B cell (primary cell): ENCODE results near the gene IDH3A. TPM values are rescaled to one million over a fixed set of nuclear protein-coding genes. Genes with fewer than 3 reads are reported as not detected.

Experiments used
- ATAC-seq: fragments of 200-7000 bp; cut with Tn5 transposase; one replicate; pipeline ENCODE4 v1.10.0; 2021; ENCODE audit warnings: low read depth, mild to moderate bottlenecking, moderate number of reproducible peaks, moderate library complexity
- CTCF ChIA-PET: fragments of 350-600 bp; sonication (Branson Sonifier 250); formaldehyde crosslinking; loops from one replicate; lab custom pipeline; 2021; ENCODE audit warnings: antibody characterized with exemption, inconsistent platforms; lab: Charles Lee
- POLR2A ChIA-PET: fragments of 350-600 bp; sonication (Branson Sonifier 250); formaldehyde crosslinking; loops from one replicate; lab custom pipeline; 2021; ENCODE audit warnings: antibody characterized with exemption; lab: Charles Lee
- DNase-seq: peaks from one replicate; pipeline ENCODE4 v3.0.0; 2013
- H2AFZ ChIP-seq: 2 replicates; pipeline ENCODE4 v1.6.1; 2012; ENCODE audit warnings: mild to moderate bottlenecking, low read depth, low read length; ENCODE audit not compliant: insufficient read depth, poor library complexity, severe bottlenecking
- H3K27ac ChIP-seq, 2 donors: 1 replicate in 1 of 2; 2 replicates in 1 of 2; pipeline ENCODE4 v1.5.1; 2012 to 2013; ENCODE audit warnings: low read length in 2 of 2, mild to moderate bottlenecking in 2 of 2, moderate library complexity in 1 of 2
- H3K27me3 ChIP-seq, 4 experiments: fragments of 200-600 bp in 1 of 4; sonication (generic) in 1 of 4; replicated peaks in 1 of 4; 1 replicate in 2 of 4; 2 replicates in 2 of 4; pipeline versions ENCODE4 v1.6.1 to v1.7.0; 2013 to 2016; ENCODE audit warnings: low read length in 3 of 4, mild to moderate bottlenecking in 2 of 4, mixed read lengths in 1 of 4, moderate library complexity in 1 of 4; ENCODE audit not compliant: insufficient read depth in 4 of 4, control insufficient read depth in 3 of 4; ENCODE audit errors: control extremely low read depth in 1 of 4
- H3K36me3 ChIP-seq, 2 experiments: replicated peaks in 1 of 2; 1 replicate in 1 of 2; 2 replicates in 1 of 2; pipeline versions ENCODE4 v1.6.1 to v1.7.1; 2013; ENCODE audit warnings: low read length in 1 of 2; ENCODE audit not compliant: insufficient read depth in 2 of 2, control insufficient read depth in 1 of 2; ENCODE audit errors: control extremely low read depth in 1 of 2, extremely low read depth in 1 of 2
- H3K4me1 ChIP-seq, 2 donors: fragments of 200-600 bp in 1 of 2; sonication (generic) in 1 of 2; 1 replicate in 1 of 2; 2 replicates in 1 of 2; pipeline versions ENCODE4 v1.5.1 to v1.6.1; 2013 to 2017; ENCODE audit warnings: low read length in 2 of 2; ENCODE audit not compliant: control insufficient read depth in 2 of 2, insufficient read depth in 2 of 2
- H3K4me2 ChIP-seq: replicated peaks from 2 replicates; pipeline ENCODE3; 2012; ENCODE audit warnings: mild to moderate bottlenecking, low read depth, low read length; ENCODE audit not compliant: poor library complexity, severe bottlenecking
- H3K4me3 ChIP-seq, 5 experiments: fragments of 200-600 bp in 1 of 5; sonication (generic) in 1 of 5; 1 replicate in 3 of 5; 2 replicates in 2 of 5; pipeline versions ENCODE4 v1.5.1 to v1.7.0; 2011 to 2016; ENCODE audit warnings: low read length in 4 of 5, mild to moderate bottlenecking in 4 of 5, low read depth in 2 of 5, control low read depth in 1 of 5, moderate library complexity in 1 of 5; ENCODE audit not compliant: insufficient read depth in 1 of 5; ENCODE audit errors: control extremely low read depth in 1 of 5, extremely low read depth in 1 of 5
- H3K79me2 ChIP-seq: fragments of 200-600 bp; sonication (generic); one replicate; pipeline ENCODE4 v1.6.0; 2016; ENCODE audit warnings: low read length; ENCODE audit not compliant: control insufficient read depth, insufficient read depth
- H3K9ac ChIP-seq: fragments of 200-600 bp; sonication (generic); 2 replicates; pipeline ENCODE4 v1.6.1; 2017; ENCODE audit warnings: mild to moderate bottlenecking, low read length, moderate library complexity
- H3K9me3 ChIP-seq, 3 donors: one replicate each; pipeline versions ENCODE4 v1.6.1 to v1.7.1; 2013; ENCODE audit warnings: low read length in 2 of 3; ENCODE audit not compliant: control insufficient read depth in 2 of 3, insufficient read depth in 1 of 3; ENCODE audit errors: control extremely low read depth in 1 of 3
- H4K20me1 ChIP-seq: 2 replicates; pipeline ENCODE4 v1.6.0; 2012; ENCODE audit warnings: mild to moderate bottlenecking, low read length; ENCODE audit not compliant: insufficient read depth, control insufficient read depth, poor library complexity, severe bottlenecking
- H3K27ac Mint-ChIP-seq: one replicate; pipeline ENCODE4 v1.8.0; 2021; ENCODE audit warnings: mixed read lengths
- H3K27me3 Mint-ChIP-seq: one replicate; pipeline ENCODE4 v1.8.0; 2021; ENCODE audit warnings: mixed read lengths
- H3K4me1 Mint-ChIP-seq: one replicate; pipeline ENCODE4 v1.8.0; 2021; ENCODE audit warnings: mixed read lengths
- H3K4me3 Mint-ChIP-seq: one replicate; pipeline ENCODE4 v1.8.0; 2021; ENCODE audit warnings: mixed read lengths
- H3K9me3 Mint-ChIP-seq: one replicate; pipeline ENCODE4 v1.8.0; 2022; ENCODE audit warnings: mixed read lengths; ENCODE audit not compliant: insufficient read depth
- EZH2 ChIP-seq: IDR thresholded peaks from 2 replicates; pipeline ENCODE4 v1.6.1; 2012; ENCODE audit warnings: borderline replicate concordance, low read depth, mild to moderate bottlenecking, moderate library complexity, low read length; ENCODE audit not compliant: insufficient read depth, poor library complexity, severe bottlenecking
- WGBS: methylation state at CpG from one replicate; pipeline ENCODE4 v1.1.5; 2013; ENCODE audit warnings: missing lambda C conversion rate; ENCODE audit not compliant: insufficient coverage; 5-methylcytosine and 5-hydroxymethylcytosine counted together
- intact Hi-C: fragments of 100-400 bp; cut with micrococcal nuclease; formaldehyde crosslinking; loops from one replicate; pipeline ENCODE4 v1.10.0; 2022
- polyA plus RNA-seq: library from polyadenylated mRNA; depleted of rRNA; stranded (reverse); fragments of >200 nt; gene quantifications from 2 replicates; pipeline ENCODE4 v1.2.3, GENCODE V29; 2012
- total RNA-seq, 2 donors: library from RNA; stranded (reverse); fragments of 120-200 nt in 1 of 2; gene quantifications; 1 replicate in 1 of 2; 2 replicates in 1 of 2; pipeline versions ENCODE4 v1.2.3 to v1.2.4, GENCODE V29; 2013 to 2022
- TF ChIP-seq, protein P1 (sequence below): fragments of 200-600 bp; IDR thresholded peaks from one replicate; pipeline ENCODE4 v1.8.0; 2022; ENCODE audit warnings: antibody characterized with exemption, mild to moderate bottlenecking

Gene IDH3A
- total and polyA plus RNA-seq, 2 donors (not counting 1 experiment from before 2014, with no cell fraction given), result 39.7 to 71.7 TPM

DNA sequence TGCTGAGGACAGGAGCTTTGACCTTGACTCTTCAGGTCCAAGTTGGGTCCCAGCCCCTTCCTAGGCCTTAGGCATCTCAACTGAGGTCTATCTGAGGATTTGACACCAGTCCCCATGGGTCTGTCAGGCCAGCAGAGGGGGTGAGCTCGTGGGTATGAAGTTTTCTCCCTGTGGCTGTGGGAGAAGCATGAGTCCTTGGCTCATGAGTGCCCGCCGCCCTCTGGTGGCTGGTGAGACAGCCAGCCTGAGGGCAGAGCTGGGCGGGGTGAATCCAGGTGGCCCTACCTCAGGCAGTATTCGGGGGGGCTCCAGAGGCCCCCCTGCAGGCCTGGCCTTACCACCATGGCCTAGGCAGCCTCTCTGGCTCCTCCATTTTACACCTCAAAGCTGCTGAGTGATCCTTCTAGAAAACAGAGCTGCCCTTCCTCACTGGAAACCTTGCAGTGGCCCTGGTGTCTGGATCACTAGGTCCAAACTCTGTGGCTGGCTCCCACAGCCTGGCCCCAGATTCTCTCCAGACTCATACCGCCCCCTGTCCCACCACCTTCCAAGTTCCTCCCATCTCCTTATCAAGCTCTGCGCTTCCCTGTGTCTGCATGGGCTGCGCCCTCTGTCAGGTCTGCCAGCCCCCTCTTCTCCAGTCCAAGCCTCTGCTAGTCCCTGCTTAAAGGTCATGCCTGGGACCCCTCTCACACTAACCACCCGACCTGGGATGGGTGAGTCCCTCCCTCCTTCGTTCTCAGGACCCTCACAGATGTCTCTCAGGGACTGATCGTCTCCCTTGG is 40.7 kb upstream of the IDH3A start:
- H3K27ac Mint-ChIP-seq, result no peak overlapping the region
- ATAC-seq, result peak; percentile 92
- peak; percentile 87 for DNase-seq
- no peaks in the 10 kb centered on the region for H3K9me3 Mint-ChIP-seq
- no peak overlapping the region for H3K9ac ChIP-seq
- no peaks in the 10 kb centered on the region for H3K27me3 Mint-ChIP-seq
- H3K27ac ChIP-seq, result no peak overlapping the region
- no peak overlapping the region for H2AFZ ChIP-seq
- no peaks in the 10 kb centered on the region for H3K9me3 ChIP-seq
- H3K4me3 Mint-ChIP-seq, result no peak overlapping the region
- H3K4me1 Mint-ChIP-seq, result peaks cover 4% of the 10 kb centered on the region
- intact Hi-C loops, result loop anchor here (1.0 to 2.0 kb wide), 5 partner anchors 32 to 149 kb away; partner anchors contain the start of gene TBC1D2B
- 34% methylated on average over 11 of the region's 11 CpGs for WGBS
- no peak overlapping the region for H3K4me2 ChIP-seq
- ChIA-PET CTCF (interaction anchor here (0.7 to 12.6 kb wide), 55 partner anchors 9 to 314 kb away, joined by 3 to 394 read pairs (median 7); partner anchors contain the start of gene CIB2), POLR2A (interaction anchor here (0.7 kb wide), 2 partner anchors 109 to 307 kb away, joined by 4 to 5 read pairs; no protein-coding TSS in a partner anchor)
- H3K4me3 ChIP-seq, result no peak overlapping the region
- no peaks in the 10 kb centered on the region for H3K27me3 ChIP-seq
- TF ChIP-seq, protein P1, sequence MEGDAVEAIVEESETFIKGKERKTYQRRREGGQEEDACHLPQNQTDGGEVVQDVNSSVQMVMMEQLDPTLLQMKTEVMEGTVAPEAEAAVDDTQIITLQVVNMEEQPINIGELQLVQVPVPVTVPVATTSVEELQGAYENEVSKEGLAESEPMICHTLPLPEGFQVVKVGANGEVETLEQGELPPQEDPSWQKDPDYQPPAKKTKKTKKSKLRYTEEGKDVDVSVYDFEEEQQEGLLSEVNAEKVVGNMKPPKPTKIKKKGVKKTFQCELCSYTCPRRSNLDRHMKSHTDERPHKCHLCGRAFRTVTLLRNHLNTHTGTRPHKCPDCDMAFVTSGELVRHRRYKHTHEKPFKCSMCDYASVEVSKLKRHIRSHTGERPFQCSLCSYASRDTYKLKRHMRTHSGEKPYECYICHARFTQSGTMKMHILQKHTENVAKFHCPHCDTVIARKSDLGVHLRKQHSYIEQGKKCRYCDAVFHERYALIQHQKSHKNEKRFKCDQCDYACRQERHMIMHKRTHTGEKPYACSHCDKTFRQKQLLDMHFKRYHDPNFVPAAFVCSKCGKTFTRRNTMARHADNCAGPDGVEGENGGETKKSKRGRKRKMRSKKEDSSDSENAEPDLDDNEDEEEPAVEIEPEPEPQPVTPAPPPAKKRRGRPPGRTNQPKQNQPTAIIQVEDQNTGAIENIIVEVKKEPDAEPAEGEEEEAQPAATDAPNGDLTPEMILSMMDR, result peak; percentile 87
- no peak for TF ChIP-seq EZH2
- H3K79me2 ChIP-seq, result no peaks in the 10 kb centered on the region
- no peaks in the 10 kb centered on the region for H3K36me3 ChIP-seq
- H4K20me1 ChIP-seq, result no peaks in the 10 kb centered on the region
- peaks cover 4 to 8% of the 10 kb centered on the region in 2 donors for H3K4me1 ChIP-seq

DNA sequence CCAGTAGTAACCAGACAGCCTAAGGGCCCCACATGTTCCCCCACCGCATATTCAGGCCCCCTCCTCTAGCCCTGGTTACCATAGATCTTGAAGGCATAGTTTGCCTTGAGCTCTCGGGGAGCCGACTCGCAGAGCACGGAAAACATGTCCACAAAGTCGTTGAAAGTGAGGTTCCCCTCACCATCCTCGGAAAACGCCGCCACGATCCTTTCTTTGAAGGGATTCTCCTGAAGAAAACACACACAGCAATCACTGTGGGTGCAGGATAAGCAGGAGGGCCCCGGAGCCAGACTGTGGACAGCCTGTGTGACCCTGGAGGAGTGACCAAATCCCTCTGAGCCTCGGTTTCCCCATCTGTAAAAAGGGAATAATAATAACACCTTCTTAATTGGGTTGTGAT is 40.0 kb upstream of the IDH3A start:
- Histone ChIP-seq H3K36me3 (no peaks in the 10 kb centered on the region), H3K4me2 (no peak overlapping the region), H3K9me3 (no peaks in the 10 kb centered on the region), H3K79me2 (no peaks in the 10 kb centered on the region), H3K4me3 (no peak overlapping the region), H2AFZ (no peak overlapping the region), H3K9ac (no peak overlapping the region), H3K27ac (no peak overlapping the region), H4K20me1 (no peaks in the 10 kb centered on the region), H3K4me1 (peaks cover 4 to 6% of the 10 kb centered on the region in 2 donors), H3K27me3 (no peaks in the 10 kb centered on the region)
- H3K27ac Mint-ChIP-seq, result no peak overlapping the region
- CTCF ChIA-PET, result interaction anchor here (0.7 to 12.6 kb wide), 32 partner anchors 9 to 938 kb away, joined by 3 to 394 read pairs (median 10); partner anchors contain the start of gene CIB2
- intact Hi-C loops, result loop anchor here (2.0 kb wide), 1 partner anchor 32 kb away; the partner anchor contains the start of gene TBC1D2B
- ATAC-seq (no peak), DNase-seq (no peak)
- POLR2A ChIA-PET, result no interaction called here
- peaks cover 6% of the 10 kb centered on the region for H3K4me1 Mint-ChIP-seq
- no peaks in the 10 kb centered on the region for H3K9me3 Mint-ChIP-seq
- H3K4me3 Mint-ChIP-seq, result no peak overlapping the region
- H3K27me3 Mint-ChIP-seq, result no peaks in the 10 kb centered on the region
- no peak for TF ChIP-seq EZH2
- TF ChIP-seq, protein P1, result no peak
- 96% methylated on average over 9 of the region's 12 CpGs for WGBS
